HepG2 (cell line): ENCODE data around the gene MAP4K3. TPM values are rescaled to one million over a fixed set of nuclear protein-coding genes. Genes with fewer than 3 reads are reported as not detected.

Source experiments
- AGO2 ChIP-seq: fragments of 200-400 bp; formaldehyde crosslinking; optimal IDR thresholded peaks from 2 replicates; pipeline ENCODE3; 2017; ENCODE audit warnings: mild to moderate bottlenecking, low read depth, low read length, moderate library complexity
- CCAR2 ChIP-seq: fragments of 200-400 bp; formaldehyde crosslinking; optimal IDR thresholded peaks from 2 replicates; pipeline ENCODE3; 2018; ENCODE audit warnings: low read depth, mild to moderate bottlenecking, low read length, moderate library complexity
- CEBPB ChIP-seq: IDR thresholded peaks from 2 replicates; pipeline ENCODE4 v1.6.1; 2011; ENCODE audit warnings: low read depth, low read length, improper control_type of control experiment, borderline replicate concordance
- FOXA1 ChIP-seq, 2 experiments: fragments of 450-650 bp in 1 of 2; sonication (generic) in 1 of 2; formaldehyde crosslinking in 1 of 2; IDR thresholded peaks; 2 replicates each; pipeline versions ENCODE4 v1.4.0 to v1.6.1; 2016 to 2020; ENCODE audit warnings: missing genetic modification reagents in 1 of 2
- HMG20A ChIP-seq: IDR thresholded peaks from 2 replicates; pipeline ENCODE4 v1.6.1; 2016; ENCODE audit warnings: borderline replicate concordance
- HNF4G ChIP-seq, 2 experiments: sonication (generic) in 1 of 2; formaldehyde crosslinking in 1 of 2; IDR thresholded peaks; 2 replicates each; pipeline versions ENCODE4 v1.4.0 to v1.6.1; 2011 to 2020; ENCODE audit warnings: borderline replicate concordance in 2 of 2, low read depth in 2 of 2, mild to moderate bottlenecking in 2 of 2, low read length in 1 of 2, missing genetic modification reagents in 1 of 2, moderate library complexity in 1 of 2
- MAFK ChIP-seq, 2 experiments: IDR thresholded peaks in 1 of 2; conservative IDR thresholded peaks in 1 of 2; 2 replicates each; pipeline ENCODE4 v1.6.1; 2011; ENCODE audit warnings: improper control_type of control experiment in 2 of 2, low read length in 2 of 2
- NFE2L2 ChIP-seq: fragments of 150-350 bp; IDR thresholded peaks from 2 replicates; pipeline ENCODE4 v1.6.1; 2014; ENCODE audit warnings: low read length
- PHF5A ChIP-seq: IDR thresholded peaks from one replicate; pipeline ENCODE4 v1.6.1; 2018; ENCODE audit warnings: low read depth, missing genetic modification reagents; ENCODE audit not compliant: unreplicated experiment
- POLR2AphosphoS2 ChIP-seq: IDR thresholded peaks from 2 replicates; pipeline ENCODE4 v1.6.1; 2011; ENCODE audit warnings: low read depth, low read length, improper control_type of control experiment
- RNF2 ChIP-seq: fragments of 450-650 bp; conservative IDR thresholded peaks from 2 replicates; pipeline ENCODE4 v1.6.1; 2016; ENCODE audit warnings: low read depth
- SMYD3 ChIP-seq: sonication (generic); formaldehyde crosslinking; IDR thresholded peaks from 2 replicates; pipeline ENCODE4 v1.8.1; 2023; ENCODE audit warnings: mild to moderate bottlenecking, missing genetic modification reagents
- ZFP41 ChIP-seq: sonication (generic); formaldehyde crosslinking; IDR thresholded peaks from 2 replicates; pipeline ENCODE4 v1.4.0; 2020; ENCODE audit warnings: mild to moderate bottlenecking, missing genetic modification reagents, borderline replicate concordance
- ZNF354B ChIP-seq: sonication (generic); formaldehyde crosslinking; IDR thresholded peaks from 2 replicates; pipeline ENCODE4 v1.8.0; 2022; ENCODE audit warnings: mild to moderate bottlenecking, missing genetic modification reagents
- ZNF564 ChIP-seq: sonication (generic); formaldehyde crosslinking; IDR thresholded peaks from 2 replicates; pipeline ENCODE4 v1.8.1; 2023; ENCODE audit warnings: mild to moderate bottlenecking, missing genetic modification reagents
- ZNF878 ChIP-seq: sonication (generic); formaldehyde crosslinking; IDR thresholded peaks from 2 replicates; pipeline ENCODE4 v1.8.1; 2023; ENCODE audit warnings: mild to moderate bottlenecking, missing genetic modification reagents, moderate library complexity
- polyA plus RNA-seq, 8 experiments: library from polyadenylated mRNA; depleted of rRNA in 3 of 8; stranded (reverse) in 7 of 8; unstranded in 1 of 8; fragments of >200 nt; fragmentation: Illumina TruSeq in 4 of 8; extraction: Trizol in 4 of 8; gene quantifications; 2 replicates each; pipeline versions ENCODE4 v1.2.1 to v1.2.3, GENCODE V29; 2011 to 2016; ENCODE audit warnings: low read depth in 4 of 8, missing spikeins in 1 of 8, mixed read lengths in 1 of 8; ENCODE audit not compliant: insufficient read depth in 1 of 8
- total RNA-seq, 5 experiments: library from RNA; depleted of rRNA; stranded (reverse); fragments of >200 nt; fragmentation: Illumina TruSeq; extraction: Trizol; gene quantifications; 2 replicates each; pipeline ENCODE4 v1.2.3, GENCODE V29; 2016; ENCODE audit warnings: low read depth in 1 of 5
- TF ChIP-seq, protein P1 (sequence below): sonication (generic); formaldehyde crosslinking; IDR thresholded peaks from 2 replicates; pipeline ENCODE4 v1.8.0; 2022; ENCODE audit warnings: missing genetic modification reagents, mild to moderate bottlenecking, inconsistent platforms, borderline replicate concordance
- TF ChIP-seq, protein P2 (sequence below): sonication (generic); formaldehyde crosslinking; IDR thresholded peaks from 2 replicates; pipeline ENCODE4 v1.4.0; 2020; ENCODE audit warnings: missing genetic modification reagents, borderline replicate concordance
- TF ChIP-seq, protein P3 (sequence below): IDR thresholded peaks from 2 replicates; pipeline ENCODE4 v1.6.1; 2016; ENCODE audit warnings: missing biosample characterization, missing genetic modification reagents, low read depth
- TF ChIP-seq, protein P4 (sequence below): sonication (generic); formaldehyde crosslinking; IDR thresholded peaks from 2 replicates; pipeline ENCODE4 v1.8.0; 2022; ENCODE audit warnings: mild to moderate bottlenecking, missing genetic modification reagents

MAP4K3 gene
- total and polyA plus RNA-seq, 2 of the 13 experiments (the other 11 are each of a cell fraction or from before 2014, with no cell fraction given): 45.9 to 53.2 TPM

DNA sequence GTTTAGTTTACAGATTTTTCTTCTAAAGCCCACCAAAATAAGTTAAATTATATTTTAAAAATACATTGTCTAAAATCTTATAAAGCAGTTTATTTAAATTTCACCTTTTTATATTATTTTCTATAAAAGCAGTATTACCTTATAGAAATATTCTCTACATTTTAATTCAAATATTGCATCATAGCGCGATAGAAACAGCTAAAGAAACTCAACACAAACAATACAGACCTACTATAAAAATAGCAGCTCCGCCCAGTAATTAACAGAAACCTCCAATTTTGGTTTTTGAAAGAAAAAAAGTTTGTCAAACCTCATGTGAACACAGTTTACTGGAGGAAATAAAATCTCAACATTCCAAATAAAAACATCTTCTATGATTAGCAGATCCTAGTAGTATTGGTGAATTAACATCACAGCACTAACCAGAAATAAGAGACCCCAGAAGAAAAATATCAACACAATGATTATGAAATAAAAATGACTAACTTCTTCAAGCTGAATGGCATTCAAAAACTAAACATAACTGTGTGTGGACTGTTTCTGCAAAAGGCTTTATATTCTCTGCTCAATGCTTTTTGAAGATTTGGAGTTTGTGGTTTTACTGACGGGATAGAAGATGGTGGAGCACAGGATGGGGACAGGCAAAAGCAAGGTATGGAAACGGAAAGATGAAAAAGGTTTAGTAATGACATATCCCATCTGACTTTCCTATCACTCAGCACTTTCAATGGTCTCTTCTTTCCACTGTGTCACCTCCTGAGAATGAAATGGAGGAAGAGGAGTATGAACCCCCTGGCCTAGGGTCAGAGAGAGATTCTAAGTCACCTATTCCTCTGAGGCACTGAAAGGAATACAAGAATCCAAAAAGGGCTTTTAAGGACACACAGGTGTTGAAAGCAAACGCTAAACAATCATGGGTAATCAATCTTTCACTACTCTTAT is 17.5 kb downstream of the MAP4K3 start (continued):
- TF ChIP-seq ZNF354B: no peak
- TF ChIP-seq, protein P1, sequence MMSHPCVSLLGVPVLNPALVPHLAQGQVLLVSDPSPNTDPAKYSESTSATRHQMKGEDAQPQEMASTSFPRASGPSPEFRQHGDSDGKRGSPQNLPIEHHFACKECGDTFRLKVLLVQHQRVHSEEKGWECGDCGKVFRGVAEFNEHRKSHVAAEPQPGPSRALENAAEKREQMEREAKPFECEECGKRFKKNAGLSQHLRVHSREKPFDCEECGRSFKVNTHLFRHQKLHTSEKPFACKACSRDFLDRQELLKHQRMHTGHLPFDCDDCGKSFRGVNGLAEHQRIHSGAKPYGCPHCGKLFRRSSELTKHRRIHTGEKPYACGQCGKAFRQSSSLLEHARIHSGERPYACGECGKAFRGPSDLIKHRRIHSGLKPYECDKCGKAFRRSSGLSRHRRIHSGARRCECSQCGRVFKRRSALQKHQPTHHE (CRISPR knock-in tag): no peak
- TF ChIP-seq FOXA1 (IDR thresholded peaks at IDR 0.05): no peak
- no peak for TF ChIP-seq FOXA1 (CRISPR knock-in tag; IDR thresholded peaks at IDR 0.05)
- no peak for TF ChIP-seq HNF4G (IDR thresholded peaks at IDR 0.05; ENCODE audit: borderline replicate concordance, low read depth, low read length)
- TF ChIP-seq HNF4G (CRISPR knock-in tag; IDR thresholded peaks at IDR 0.05; ENCODE audit: borderline replicate concordance, low read depth): no peak
- 0 out of 2 replicates have a peak, but pooled peaks have one; percentile 34 for TF ChIP-seq CEBPB
- TF ChIP-seq ZNF878 (CRISPR knock-in tag): no peak
- TF ChIP-seq, protein P2, sequence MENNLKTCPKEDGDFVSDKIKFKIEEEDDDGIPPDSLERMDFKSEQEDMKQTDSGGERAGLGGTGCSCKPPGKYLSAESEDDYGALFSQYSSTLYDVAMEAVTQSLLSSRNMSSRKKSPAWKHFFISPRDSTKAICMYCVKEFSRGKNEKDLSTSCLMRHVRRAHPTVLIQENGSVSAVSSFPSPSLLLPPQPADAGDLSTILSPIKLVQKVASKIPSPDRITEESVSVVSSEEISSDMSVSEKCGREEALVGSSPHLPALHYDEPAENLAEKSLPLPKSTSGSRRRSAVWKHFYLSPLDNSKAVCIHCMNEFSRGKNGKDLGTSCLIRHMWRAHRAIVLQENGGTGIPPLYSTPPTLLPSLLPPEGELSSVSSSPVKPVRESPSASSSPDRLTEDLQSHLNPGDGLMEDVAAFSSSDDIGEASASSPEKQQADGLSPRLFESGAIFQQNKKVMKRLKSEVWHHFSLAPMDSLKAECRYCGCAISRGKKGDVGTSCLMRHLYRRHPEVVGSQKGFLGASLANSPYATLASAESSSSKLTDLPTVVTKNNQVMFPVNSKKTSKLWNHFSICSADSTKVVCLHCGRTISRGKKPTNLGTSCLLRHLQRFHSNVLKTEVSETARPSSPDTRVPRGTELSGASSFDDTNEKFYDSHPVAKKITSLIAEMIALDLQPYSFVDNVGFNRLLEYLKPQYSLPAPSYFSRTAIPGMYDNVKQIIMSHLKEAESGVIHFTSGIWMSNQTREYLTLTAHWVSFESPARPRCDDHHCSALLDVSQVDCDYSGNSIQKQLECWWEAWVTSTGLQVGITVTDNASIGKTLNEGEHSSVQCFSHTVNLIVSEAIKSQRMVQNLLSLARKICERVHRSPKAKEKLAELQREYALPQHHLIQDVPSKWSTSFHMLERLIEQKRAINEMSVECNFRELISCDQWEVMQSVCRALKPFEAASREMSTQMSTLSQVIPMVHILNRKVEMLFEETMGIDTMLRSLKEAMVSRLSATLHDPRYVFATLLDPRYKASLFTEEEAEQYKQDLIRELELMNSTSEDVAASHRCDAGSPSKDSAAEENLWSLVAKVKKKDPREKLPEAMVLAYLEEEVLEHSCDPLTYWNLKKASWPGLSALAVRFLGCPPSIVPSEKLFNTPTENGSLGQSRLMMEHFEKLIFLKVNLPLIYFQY (CRISPR knock-in tag): no peak
- TF ChIP-seq POLR2AphosphoS2: no peak
- TF ChIP-seq ZNF564 (CRISPR knock-in tag): no peak
- 0 out of 4 replicates have a peak, but pooled peaks have one; percentile 21 to 27 for TF ChIP-seq MAFK (conservative IDR thresholded peaks at IDR 0.05 in 1 of 2, IDR thresholded peaks at IDR 0.05 in 1 of 2; ENCODE audit: low read length in 2 of 2)
- TF ChIP-seq, protein P3, sequence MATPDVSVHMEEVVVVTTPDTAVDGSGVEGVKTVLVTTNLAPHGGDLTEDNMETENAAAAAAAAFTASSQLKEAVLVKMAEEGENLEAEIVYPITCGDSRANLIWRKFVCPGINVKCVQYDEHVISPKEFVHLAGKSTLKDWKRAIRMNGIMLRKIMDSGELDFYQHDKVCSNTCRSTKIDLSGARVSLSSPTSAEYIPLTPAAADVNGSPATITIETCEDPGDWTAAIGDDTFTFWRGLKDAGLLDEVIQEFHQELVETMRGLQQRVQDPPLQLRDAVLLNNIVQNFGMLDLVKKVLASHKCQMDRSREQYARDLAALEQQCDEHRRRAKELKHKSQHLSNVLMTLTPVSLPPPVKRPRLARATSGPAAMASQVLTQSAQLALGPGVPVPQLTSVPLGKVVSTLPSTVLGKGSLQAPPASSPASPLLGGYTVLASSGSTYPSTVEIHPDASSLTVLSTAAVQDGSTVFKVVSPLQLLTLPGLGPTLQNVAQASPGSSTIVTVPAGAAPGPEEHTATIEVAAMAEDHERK (CRISPR knock-in tag): no peak
- TF ChIP-seq HMG20A (CRISPR knock-in tag): no peak
- TF ChIP-seq NFE2L2: no peak
- no peak for TF ChIP-seq CCAR2
- TF ChIP-seq, protein P4, sequence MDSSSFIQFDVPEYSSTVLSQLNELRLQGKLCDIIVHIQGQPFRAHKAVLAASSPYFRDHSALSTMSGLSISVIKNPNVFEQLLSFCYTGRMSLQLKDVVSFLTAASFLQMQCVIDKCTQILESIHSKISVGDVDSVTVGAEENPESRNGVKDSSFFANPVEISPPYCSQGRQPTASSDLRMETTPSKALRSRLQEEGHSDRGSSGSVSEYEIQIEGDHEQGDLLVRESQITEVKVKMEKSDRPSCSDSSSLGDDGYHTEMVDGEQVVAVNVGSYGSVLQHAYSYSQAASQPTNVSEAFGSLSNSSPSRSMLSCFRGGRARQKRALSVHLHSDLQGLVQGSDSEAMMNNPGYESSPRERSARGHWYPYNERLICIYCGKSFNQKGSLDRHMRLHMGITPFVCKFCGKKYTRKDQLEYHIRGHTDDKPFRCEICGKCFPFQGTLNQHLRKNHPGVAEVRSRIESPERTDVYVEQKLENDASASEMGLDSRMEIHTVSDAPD (CRISPR knock-in tag): no peak
- TF ChIP-seq SMYD3 (CRISPR knock-in tag): 0 out of 2 replicates have a peak, but pooled peaks have one; percentile 21
- TF ChIP-seq ZFP41 (CRISPR knock-in tag): no peak
- TF ChIP-seq PHF5A (CRISPR knock-in tag): no peak
- no peak for TF ChIP-seq RNF2
- TF ChIP-seq AGO2: no peak
